PC-3 (cell line): Measurements from ENCODE around the gene TMEM254.
A peak's percentile ranks its signal among the peaks of the same experiment; 100 is the strongest.

Experiments
- EZH2 ChIP-seq: fragments of 300-600 bp; sonication (generic); IDR thresholded peaks from one replicate; pipeline ENCODE4 v1.6.1; 2017; ENCODE audit warnings: antibody characterized with exemption, mild to moderate bottlenecking, low read length; ENCODE audit not compliant: unreplicated experiment
- EZH2phosphoT487 ChIP-seq: fragments of 300-600 bp; sonication (generic); IDR thresholded peaks from 2 replicates; pipeline ENCODE4 v1.6.1; 2018; ENCODE audit warnings: mild to moderate bottlenecking, antibody characterized with exemption, low read length, borderline replicate concordance
- TF ChIP-seq, protein P1 (sequence below): fragments of 300-600 bp; sonication (generic); conservative IDR thresholded peaks from 2 replicates; pipeline ENCODE4 v1.5.1; 2017; ENCODE audit warnings: antibody characterized with exemption, low read depth, mild to moderate bottlenecking, low read length

- TF ChIP-seq, protein P1, sequence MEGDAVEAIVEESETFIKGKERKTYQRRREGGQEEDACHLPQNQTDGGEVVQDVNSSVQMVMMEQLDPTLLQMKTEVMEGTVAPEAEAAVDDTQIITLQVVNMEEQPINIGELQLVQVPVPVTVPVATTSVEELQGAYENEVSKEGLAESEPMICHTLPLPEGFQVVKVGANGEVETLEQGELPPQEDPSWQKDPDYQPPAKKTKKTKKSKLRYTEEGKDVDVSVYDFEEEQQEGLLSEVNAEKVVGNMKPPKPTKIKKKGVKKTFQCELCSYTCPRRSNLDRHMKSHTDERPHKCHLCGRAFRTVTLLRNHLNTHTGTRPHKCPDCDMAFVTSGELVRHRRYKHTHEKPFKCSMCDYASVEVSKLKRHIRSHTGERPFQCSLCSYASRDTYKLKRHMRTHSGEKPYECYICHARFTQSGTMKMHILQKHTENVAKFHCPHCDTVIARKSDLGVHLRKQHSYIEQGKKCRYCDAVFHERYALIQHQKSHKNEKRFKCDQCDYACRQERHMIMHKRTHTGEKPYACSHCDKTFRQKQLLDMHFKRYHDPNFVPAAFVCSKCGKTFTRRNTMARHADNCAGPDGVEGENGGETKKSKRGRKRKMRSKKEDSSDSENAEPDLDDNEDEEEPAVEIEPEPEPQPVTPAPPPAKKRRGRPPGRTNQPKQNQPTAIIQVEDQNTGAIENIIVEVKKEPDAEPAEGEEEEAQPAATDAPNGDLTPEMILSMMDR: 0 out of 2 replicates have a peak, but pooled peaks have one; percentile 20
- TF ChIP-seq EZH2 (peak; percentile 99), EZH2phosphoT487 (peak; percentile 75)
Observed at GRCh38 chr10:80132299-80133139, 54.1 kb downstream of the TMEM254 start, which contains the start of gene PLAC9.
